HG03439 (cell line): ENCODE results near the gene GAS5.
"Not testable (repeated sequence)": the region's sequence is repeated elsewhere in the genome, so short reads cannot be mapped to it uniquely, and the experiment has no call there.

Source experiments
- ATAC-seq: cut with Tn5 transposase; IDR thresholded peaks from one replicate; pipeline ENCODE4 v1.9.1; 2021; ENCODE audit warnings: mild to moderate bottlenecking, moderate library complexity; ENCODE audit not compliant: unreplicated experiment

Gene GAS5

DNA sequence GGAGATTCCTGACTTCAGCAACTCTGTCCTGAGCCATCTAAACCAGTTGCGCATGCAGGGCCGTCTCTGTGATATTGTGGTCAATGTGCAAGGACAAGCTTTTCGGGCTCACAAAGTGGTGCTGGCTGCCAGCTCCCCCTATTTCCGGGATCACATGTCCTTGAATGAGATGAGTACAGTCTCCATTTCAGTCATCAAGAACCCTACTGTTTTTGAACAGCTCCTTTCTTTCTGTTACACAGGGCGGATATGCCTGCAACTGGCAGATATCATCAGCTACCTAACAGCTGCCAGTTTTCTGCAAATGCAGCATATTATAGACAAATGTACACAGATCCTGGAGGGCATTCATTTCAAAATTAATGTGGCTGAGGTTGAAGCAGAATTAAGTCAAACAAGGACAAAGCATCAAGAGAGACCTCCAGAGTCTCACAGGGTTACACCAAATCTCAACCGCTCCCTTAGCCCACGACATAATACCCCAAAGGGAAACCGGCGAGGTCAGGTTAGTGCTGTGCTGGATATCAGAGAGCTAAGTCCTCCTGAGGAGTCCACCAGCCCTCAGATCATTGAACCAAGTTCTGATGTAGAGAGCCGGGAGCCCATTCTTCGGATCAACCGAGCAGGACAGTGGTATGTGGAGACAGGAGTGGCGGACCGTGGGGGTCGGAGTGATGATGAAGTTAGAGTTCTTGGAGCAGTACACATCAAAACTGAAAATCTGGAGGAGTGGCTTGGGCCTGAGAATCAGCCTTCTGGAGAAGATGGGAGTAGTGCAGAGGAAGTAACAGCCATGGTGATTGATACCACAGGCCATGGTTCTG, 2.7 kb upstream of the GAS5 start:
- no peak for ATAC-seq

- no peak for ATAC-seq
Observed at GRCh38 chr1:173869021-173869359, 1.2 kb upstream of the GAS5 start.

DNA sequence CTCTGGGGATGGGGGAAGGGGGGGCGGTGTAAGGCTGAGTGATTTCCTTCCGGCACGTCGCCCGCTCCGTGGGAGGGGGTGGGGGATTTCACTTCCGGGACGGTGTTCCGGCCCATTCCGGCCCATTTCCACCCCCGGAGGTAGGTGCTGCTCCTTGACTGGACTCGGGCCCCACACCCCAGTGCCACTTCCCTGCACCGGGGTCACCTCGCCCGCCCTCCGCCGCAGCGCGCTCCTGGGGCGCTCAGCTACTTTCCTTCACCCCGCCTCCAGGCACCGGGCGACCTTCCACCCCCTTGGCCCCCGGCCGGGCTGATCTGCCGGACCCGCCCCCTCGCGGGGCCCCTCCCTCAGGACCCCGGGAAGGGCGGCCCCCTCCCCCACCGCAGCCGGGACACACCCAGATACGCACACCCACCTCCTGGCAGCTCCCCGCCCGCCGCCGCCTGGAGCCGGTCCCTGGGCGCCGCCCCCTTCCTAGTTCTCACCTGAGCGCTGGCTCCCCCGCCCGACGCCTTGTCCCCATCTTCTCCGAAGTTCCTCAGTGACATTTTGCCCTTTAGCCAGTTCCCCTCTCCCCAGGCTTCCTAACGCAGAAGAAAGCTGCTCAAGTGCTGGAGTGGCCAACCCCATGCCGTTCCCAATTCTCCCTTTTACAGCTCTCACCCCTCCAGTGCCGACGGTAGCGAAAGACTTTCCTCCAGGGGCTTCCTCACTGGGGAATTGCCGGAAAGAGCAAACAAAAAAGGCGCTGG, 654 bp upstream of the GAS5 start, which contains the start of gene ZBTB37:
Gene ZBTB37, plus strand, starts transcription at position 115 of the 755 bp plus-strand sequence. CDS start 1,846 bp downstream, outside the sequence.
- peak; percentile 53 for ATAC-seq

DNA sequence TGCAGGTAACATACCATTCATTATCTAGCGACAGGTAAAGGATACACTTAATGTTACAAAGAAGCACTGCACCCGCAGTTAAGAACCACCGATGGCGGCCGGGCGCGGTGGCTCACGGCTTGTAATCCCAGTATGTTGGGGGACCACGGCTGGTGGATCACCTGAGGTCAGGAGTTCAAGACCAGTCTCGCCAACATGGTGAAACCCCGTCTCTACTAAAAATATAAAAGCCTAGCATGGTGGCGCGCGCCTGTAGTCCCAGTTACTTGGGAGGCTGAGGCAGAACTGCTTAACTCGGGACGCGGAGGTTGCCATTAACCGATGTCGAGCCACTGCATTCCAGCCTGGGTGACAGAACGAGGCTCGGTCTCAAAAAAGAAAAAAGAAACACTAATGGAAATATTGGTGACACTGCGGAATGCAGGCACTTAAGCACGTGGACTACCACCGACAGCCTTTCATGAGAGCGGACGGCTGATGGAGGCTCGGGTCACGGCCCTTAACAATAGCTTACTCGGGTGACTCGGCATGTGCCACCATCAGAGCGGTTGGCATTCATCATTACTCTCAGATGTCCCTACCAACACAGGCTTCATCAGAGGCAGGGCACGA, 542 bp downstream of the GAS5 start:
- no peak for ATAC-seq

DNA sequence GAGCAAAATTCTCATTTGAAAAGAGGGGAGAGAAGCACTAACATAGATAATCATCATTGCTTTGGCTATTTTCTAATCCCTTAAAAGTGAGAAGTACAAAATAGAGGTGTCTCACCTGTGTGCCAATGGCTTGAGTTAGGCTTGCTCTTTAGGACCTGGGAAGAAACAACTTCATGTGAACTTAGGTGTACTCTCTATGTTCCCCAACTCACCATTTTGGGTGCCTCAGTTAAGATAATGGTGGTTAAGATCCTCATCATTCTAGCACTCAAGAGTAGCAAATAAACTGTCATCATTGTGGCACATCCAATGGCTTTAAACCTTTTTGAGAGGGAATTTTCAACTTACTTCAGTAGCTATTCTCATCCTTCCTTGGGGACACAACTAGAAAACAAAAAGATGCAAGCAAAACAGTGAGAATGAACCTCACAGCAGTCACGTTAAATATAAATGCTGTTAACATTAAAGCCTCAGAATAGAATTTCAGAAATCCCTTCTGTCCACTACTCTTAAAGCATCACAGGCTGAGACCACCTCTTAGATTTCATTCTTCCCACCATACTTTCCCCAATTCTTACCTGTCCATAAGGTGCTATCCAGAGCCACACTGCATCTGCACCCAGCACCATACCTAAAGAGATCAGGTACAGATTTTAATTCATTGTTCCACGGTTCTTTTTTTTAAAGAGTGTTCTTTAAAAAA, 1.2 kb downstream of the GAS5 start:
- no peak for ATAC-seq

GRCh38 chr1:173865468-173866164, 2.2 kb downstream of the GAS5 start:
- no peak for ATAC-seq

GRCh38 chr1:173864179-173864867, 3.5 kb downstream of the GAS5 start:
- ATAC-seq, result no peak

DNA sequence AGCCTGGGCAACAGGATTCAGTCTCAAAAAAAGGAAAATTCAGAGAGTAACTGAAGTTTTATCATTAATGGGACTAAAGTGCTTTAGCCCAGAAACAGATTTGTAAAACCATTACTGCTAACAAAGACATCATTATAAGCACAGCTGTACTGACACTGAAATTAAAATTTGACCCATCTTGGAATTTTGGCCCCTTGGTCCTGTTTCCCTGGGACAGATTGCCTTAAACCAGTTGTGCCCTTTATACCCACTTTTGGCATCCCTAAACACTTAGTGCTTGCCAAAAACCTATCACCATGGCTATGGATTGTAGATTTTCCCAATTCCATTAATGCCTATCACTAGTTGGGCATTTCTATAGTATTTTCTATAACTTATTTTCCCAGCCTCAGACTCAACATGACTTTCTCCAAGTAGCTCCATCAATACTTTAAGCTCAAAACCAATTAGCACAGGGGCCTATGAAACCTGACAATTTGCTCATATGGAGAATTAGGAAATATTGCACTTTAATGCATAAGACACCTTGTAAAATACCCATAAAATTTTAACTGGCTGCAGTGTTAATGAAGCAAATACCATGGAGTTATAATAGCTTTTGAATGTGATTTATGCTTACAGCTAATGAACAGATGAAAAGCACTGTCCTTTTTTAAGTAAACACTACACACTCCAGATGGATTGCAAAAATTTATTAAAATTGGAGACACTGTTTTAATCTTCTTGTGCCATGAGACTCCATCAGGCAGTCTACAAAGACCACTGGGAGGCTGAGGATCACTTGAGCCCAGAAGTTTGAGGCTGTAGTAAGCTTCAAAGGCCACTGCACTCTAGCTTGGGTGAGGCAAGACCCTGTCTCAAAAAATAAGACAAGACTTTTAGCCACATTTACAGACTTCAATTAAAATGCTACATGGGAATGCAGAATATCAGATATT, 4.3 kb downstream of the GAS5 start:
- no peak for ATAC-seq

- ATAC-seq, result no peak
Observed at GRCh38 chr1:173862769-173863223, 5.0 kb downstream of the GAS5 start.

DNA sequence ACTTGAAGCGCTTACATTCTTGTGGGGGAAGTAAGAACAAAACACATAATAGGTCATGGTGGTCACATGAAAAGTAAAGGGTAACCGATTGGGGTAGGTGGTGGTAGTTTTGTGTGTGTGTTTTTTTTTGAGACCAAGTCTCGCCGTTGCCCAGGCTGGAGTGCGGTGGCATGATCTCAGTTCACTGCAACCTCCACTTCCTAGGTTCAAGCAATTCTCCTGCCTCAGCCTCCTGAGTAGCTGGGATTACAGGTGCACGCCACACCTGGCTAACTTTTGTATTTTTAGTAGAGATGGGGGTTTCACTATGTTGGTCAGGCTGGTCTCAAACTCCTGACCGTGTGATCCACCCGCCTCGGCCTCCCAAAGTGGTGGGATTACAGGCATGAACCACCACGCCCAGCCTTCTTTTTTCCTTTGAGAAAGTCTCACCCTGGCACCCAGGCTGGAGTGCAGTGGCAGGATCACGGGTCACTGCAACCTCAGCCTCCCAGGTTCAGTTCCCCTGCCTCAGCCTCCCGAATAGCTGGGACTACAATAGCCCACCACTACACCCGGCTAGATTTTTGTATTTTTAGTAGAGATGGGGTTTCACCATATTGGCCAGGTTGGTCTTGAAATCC, 5.5 kb downstream of the GAS5 start:
- ATAC-seq, result not testable (repeated sequence)

- ATAC-seq, result no peak
Observed at GRCh38 chr1:173861731-173862145, 6.1 kb downstream of the GAS5 start.

DNA sequence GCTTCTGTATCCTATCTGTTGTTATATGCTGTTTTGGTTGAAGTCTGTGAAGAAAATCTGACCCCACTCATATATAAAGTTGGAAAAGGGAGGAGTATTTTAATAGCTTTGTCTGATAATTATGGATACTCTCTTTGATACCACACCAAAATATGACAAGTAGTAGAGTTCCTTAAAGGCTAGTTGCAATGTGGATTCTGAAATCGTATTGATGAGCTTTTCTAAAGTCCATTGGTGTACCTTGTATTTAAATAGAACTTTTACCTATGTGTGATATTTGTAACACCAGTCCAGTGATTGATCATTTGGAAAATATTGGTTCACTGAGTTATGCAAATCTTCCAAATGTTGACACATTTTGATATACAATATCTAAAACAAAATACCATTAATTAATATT, 7.7 kb downstream of the GAS5 start:
- no peak for ATAC-seq

DNA sequence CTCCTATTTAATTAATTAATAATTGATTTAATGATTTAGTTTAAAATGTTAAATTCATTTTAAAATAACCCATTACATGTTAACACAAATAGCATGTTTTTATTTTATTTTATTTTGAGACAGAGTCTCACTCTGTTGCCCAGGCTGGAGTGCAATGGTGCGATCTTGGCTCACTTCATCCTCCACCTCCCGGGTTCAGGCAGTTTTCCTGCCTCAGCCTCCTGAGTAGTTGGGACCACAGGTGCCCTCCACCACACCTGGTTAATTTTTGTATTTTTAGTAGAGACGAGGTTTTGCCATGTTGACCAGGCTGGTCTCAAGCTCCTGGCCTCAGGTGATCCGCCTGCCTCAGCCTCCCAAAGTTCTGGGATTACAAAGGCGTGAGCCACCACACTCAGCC, 8.2 kb downstream of the GAS5 start:
- not testable (repeated sequence) for ATAC-seq

DNA sequence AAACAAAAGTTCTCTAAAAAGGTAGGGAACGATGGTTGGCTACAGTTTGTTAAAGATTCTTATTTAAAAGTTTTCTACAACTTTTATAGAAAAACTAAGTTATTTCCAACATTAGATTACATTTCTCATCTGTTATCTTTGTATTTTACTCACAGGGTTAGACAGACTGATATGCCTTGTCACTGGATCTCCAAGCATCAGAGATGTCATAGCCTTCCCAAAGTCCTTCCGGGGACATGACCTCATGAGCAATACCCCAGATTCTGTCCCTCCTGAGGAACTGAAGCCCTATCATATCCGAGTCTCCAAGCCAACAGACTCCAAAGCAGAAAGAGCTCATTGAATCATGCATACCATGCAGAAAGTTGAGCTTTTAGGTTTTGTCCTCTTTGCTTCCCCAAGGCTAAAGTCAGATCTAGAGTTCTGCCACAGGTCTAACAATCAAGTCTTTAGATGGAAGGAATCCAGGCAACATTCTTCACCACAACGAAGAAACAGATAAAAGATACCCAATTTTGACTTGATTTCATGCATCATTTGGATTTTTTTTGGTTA, 10.3 kb downstream of the GAS5 start:
- no peak for ATAC-seq

DNA sequence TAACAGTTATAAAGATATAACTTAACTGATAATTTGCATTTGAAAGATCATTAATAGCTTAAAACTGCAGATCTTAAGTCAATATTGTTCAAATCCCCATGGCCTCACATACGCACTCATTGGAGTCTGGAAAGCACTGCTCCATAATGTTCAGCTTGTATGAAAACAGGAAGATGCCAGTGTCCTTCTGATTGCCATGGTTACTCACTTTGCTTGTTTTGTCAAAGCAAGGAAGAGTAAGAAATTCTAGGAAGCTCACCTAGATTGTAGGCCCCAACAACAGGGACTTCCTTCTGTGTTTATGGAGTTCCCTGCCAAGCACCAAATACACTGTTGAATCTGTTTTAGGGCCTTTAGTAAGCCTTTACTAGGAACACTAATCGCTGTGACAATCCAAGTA, 10.9 kb downstream of the GAS5 start:
- no peak for ATAC-seq

GRCh38 chr1:173856014-173856413, 11.8 kb downstream of the GAS5 start:
- ATAC-seq, result no peak

DNA sequence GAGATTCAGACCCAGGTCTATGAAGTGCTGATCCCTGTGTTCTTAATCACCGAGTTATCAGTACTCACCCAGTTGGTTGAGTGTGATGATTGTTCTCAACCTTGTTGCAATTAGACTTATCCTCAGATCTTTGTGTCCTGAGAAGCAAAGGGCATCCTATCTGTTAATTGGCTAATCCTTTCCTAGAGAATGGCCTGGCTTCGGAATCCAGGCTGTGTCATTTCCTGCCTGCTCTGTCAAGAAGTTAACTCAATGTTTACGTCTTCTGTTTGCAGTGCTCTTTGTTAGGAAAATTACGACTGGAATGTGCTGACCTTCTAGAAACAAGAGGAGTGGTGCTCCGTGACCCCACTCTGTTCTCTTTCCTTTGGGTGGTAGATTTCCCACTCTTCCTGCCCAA, 14.7 kb downstream of the GAS5 start:
- ATAC-seq, result no peak

- no peak for ATAC-seq
Observed at GRCh38 chr1:173852105-173852504, 15.7 kb downstream of the GAS5 start.
